Measurements from ENCODE around the gene NOS1.

NOS1 gene

DNA sequence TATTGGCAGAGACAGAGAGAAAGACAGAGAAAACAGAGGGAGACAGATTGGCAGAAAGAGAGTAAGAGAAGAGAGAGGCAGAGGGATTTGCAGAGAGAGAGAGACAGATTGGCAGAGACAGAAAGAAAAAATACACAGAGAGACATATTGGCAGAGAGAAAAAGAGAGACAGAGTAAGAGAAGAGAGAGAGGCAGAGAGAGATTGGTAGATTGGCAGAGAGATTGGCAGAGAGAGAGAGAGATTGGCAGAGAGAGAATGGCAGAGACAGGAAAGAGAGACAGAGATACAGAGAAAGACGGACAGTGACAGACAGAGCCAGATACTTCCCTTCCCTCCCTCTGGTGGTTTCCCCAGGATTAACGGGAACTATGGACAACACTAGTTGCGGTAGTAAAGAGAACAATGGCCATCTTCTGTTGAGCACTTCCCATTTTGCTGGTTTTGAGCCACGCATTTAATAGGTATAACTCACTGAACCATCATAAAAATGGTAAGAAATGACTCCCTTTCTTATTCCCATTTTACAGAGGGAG, 2.6 kb upstream of the NOS1 start:
- TF ChIP-seq, protein P1, sequence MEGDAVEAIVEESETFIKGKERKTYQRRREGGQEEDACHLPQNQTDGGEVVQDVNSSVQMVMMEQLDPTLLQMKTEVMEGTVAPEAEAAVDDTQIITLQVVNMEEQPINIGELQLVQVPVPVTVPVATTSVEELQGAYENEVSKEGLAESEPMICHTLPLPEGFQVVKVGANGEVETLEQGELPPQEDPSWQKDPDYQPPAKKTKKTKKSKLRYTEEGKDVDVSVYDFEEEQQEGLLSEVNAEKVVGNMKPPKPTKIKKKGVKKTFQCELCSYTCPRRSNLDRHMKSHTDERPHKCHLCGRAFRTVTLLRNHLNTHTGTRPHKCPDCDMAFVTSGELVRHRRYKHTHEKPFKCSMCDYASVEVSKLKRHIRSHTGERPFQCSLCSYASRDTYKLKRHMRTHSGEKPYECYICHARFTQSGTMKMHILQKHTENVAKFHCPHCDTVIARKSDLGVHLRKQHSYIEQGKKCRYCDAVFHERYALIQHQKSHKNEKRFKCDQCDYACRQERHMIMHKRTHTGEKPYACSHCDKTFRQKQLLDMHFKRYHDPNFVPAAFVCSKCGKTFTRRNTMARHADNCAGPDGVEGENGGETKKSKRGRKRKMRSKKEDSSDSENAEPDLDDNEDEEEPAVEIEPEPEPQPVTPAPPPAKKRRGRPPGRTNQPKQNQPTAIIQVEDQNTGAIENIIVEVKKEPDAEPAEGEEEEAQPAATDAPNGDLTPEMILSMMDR (IDR thresholded peaks at IDR 0.05): no peak
- no peak for TF ChIP-seq ZFX (IDR thresholded peaks at IDR 0.05; ENCODE audit: borderline replicate concordance)
- no peak overlapping the region for H3K27ac ChIP-seq

DNA sequence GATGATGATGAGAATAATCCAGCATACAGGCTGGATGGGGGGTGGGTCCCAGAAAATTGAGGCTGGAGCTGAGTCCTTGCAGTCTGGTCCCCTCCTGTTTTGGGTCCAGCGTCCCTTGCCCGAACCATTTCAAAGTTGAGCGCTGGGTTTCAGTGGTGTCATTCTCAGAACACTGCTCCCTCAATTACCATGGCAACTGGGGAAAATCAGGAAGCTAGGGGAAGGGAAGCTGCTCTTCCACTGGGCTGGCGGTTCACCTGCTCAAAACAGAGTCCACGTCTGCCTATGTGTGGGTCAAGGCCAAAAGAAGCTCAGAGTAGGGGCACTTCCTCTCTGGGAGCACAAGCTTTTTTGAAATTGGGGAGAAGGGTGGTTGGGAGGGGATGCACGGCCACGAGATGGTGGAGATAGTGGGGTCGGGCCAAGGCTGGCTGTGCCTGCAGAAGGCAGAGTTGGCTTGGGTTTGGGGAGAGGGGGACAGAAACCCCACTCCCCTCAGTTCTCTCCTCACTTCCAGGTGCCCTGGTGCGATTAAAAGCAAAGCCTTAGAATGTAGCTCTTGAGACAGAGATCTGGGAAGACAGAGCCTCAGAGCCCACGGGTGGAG, 1.7 kb upstream of the NOS1 start:
- no peak for TF ChIP-seq ZFX (IDR thresholded peaks at IDR 0.05; ENCODE audit: borderline replicate concordance)
- TF ChIP-seq, protein P1 (IDR thresholded peaks at IDR 0.05): no peak

DNA sequence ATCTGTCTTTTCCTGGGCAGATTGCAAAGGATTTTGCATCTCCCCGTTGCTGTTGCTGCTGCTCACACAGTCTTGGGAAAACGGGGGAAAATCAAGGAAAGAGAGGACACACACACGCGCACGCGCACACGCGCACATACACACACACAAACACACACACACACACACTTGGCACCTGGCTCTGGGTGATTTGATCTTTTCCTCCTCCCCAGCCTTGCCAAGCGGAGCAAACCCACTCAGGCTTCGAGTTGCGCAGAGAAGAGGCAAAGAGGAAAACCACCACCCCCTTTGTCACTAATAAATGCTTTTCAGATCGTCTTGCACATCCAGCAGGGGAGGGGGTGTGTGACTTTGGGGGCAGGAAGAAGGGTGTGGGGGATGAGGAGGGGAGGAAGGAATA, 965 bp upstream of the NOS1 start:
- TF ChIP-seq, protein P1 (IDR thresholded peaks at IDR 0.05): no peak
- no peak for TF ChIP-seq ZFX (IDR thresholded peaks at IDR 0.05; ENCODE audit: borderline replicate concordance)

More for the DNA sequence above, 1.7 kb upstream of the NOS1 start:
- H3K27ac ChIP-seq: no peak overlapping the region

GRCh38 chr12:117361905-117362304, 479 bp upstream of the NOS1 start:
- no peak overlapping the region for H3K27ac ChIP-seq
- no peak for TF ChIP-seq ZFX (IDR thresholded peaks at IDR 0.05; ENCODE audit: borderline replicate concordance)
- TF ChIP-seq, protein P1 (IDR thresholded peaks at IDR 0.05): no peak

More for the DNA sequence above, 965 bp upstream of the NOS1 start:
- H3K27ac ChIP-seq: no peak overlapping the region

GRCh38 chr12:117360551-117361346, 677 bp downstream of the NOS1 start:
- no peak for TF ChIP-seq ZFX (IDR thresholded peaks at IDR 0.05; ENCODE audit: borderline replicate concordance)
- TF ChIP-seq, protein P1 (IDR thresholded peaks at IDR 0.05): no peak
- no peak overlapping the region for H3K27ac ChIP-seq

GRCh38 chr12:117360222-117360550, 1.2 kb downstream of the NOS1 start:
- H3K27ac ChIP-seq: no peak overlapping the region
- TF ChIP-seq ZFX (IDR thresholded peaks at IDR 0.05; ENCODE audit: borderline replicate concordance): no peak
- TF ChIP-seq, protein P1 (IDR thresholded peaks at IDR 0.05): no peak

Data from 22Rv1 (cell line).